ENCODE data around the gene DSCAML1.

GRCh38 chr11:117835576-117835975, 38.6 kb upstream of the DSCAML1 start:
- TF ChIP-seq POLR2A (IDR thresholded peaks at IDR 0.05; ENCODE audit: low read depth, low read length) (no peak), POLR2AphosphoS5 (IDR thresholded peaks at IDR 0.05; ENCODE audit: low read depth, low read length) (no peak), TAF1 (IDR thresholded peaks at IDR 0.05; ENCODE audit: low read depth, low read length) (no peak), SPI1 (IDR thresholded peaks at IDR 0.05; ENCODE audit: low read depth, low read length) (no peak), POU2F2 (IDR thresholded peaks at IDR 0.05; ENCODE audit: low read depth, low read length) (no peak)

Data from GM12891 (cell line).